Adrenal gland (tissue), 5 donors: ENCODE results near the gene SPNS2.

Experiments
- CTCF ChIP-seq, 6 experiments: fragments of 450-650 bp in 4 of 6; fragments of 200-600 bp in 2 of 6; sonication (generic) in 1 of 6; IDR thresholded peaks; 1 replicate in 5 of 6; 2 replicates in 1 of 6; pipeline versions ENCODE4 v1.5.1 to v1.8.0; 2016 to 2021; ENCODE audit warnings: antibody characterized with exemption in 6 of 6, mild to moderate bottlenecking in 2 of 6, moderate library complexity in 1 of 6
- POLR2A ChIP-seq, 2 donors: fragments of 450-650 bp; IDR thresholded peaks; one replicate each; pipeline ENCODE4 v1.6.1; 2017; ENCODE audit warnings: antibody characterized with exemption in 2 of 2, mild to moderate bottlenecking in 2 of 2, moderate library complexity in 1 of 2
- donor health status: DM: no; HTN: no; CAD: no.

GRCh38 chr17:4559966-4560365 is 61.3 kb downstream of the SPNS2 start:
- TF ChIP-seq CTCF (IDR thresholded peaks at IDR 0.05) (no peak), POLR2A (IDR thresholded peaks at IDR 0.05) (no peak)
